GM04503 (cell line): ENCODE measurements around the gene AQP12B.

Source experiments
- DNase-seq: peaks from one replicate; pipeline ENCODE4 v3.0.0-alpha.2; 2012; ENCODE audit warnings: low read depth

Gene AQP12B

DNA sequence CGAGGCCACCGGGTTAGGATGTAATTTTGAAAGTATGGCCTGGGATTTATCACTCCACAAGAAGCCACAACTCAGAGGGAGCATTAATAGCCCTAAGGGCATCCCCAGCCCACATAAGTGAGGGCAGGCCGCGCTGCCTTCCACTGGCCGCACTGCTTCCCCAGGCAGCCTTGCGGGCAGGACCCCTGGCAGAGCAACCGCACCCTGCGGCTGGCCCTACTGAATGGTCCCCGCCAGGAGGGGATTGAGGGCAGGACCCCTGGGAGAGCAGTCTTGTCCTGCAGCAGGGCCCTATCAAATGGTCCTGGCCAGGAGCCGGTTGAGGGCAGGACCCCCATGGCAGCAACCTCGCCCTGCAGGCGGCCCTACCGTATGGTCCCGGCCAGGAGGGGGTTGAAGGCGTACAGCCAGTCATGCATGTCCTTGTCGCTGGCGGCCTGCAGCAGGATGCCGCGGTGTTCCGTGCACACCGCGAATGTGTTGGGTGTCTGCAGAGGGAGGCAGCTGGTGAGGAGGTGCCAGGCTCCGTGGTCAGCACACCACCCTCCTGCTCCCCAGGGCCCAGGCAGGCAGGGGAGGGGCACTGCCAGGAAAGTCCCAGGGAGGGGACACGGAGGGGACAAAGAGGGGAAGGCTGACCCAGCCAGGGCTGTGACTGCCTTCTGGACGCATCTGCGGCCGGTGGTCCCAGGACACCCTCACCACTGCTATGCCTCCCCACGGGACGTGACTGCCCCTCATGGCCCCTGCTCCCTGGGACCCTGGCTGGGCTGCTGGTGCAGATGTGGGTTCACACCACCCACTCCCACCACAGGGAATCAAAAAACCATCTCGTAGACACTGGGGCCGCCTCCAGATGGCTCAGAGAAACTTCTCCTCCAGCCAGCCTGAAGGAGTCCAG, 35.2 kb upstream of the AQP12B start:
- no peak for DNase-seq

DNA sequence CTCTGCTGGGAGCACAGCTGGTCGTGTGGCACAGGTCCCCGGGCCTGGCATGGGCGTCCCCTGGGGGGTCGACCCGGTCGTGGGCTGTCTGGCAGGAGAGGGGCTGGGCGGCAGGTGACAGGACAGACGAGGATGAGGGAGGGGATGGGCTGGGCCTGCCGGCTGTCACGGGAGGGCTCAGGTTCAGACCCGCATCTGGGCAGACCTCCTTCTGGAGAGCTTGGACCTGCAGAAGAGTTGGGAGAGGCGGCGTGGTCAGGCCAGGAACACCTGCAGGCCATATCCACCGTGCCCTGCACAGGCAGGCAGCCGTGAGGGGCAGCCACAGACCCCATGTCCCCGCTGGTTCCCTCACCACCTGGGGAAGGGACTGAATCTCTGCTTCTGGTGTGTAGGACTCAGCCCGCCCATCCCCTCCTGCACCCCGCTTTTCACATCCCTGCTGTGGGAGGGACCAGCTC, 34.5 kb upstream of the AQP12B start:
- DNase-seq = no peak

DNA sequence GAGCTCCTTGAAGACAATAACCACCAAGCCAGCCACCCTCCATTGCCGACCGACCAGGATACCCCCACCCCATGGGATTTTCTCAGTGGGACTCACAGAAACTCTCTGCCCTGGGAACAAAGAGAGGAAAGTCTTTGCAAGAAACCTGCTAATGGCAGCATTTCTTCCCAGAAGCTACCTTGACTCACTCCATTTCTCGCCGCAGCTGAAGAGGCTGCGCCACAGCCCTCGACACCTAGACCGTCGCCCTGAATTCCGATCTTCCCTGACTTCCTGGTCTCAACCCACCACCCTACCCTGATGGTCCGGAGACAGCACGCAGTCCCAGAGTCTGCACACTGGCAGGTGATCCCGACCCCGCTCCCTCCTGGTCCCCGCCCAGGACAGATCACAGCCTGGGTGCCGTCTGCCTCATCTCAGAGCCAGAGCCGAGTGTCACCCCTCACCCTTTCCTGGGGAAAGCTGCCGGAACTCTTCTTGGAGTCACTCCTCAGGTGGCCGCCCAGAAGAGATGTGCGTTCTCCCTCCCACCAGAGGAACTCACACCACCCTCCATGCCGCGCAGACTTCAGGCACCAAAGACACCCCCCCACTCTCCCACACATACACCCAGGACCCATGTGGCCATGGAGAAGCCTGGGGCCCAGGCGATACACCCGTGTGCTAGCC, 33.6 kb upstream of the AQP12B start:
- DNase-seq = no peak

DNA sequence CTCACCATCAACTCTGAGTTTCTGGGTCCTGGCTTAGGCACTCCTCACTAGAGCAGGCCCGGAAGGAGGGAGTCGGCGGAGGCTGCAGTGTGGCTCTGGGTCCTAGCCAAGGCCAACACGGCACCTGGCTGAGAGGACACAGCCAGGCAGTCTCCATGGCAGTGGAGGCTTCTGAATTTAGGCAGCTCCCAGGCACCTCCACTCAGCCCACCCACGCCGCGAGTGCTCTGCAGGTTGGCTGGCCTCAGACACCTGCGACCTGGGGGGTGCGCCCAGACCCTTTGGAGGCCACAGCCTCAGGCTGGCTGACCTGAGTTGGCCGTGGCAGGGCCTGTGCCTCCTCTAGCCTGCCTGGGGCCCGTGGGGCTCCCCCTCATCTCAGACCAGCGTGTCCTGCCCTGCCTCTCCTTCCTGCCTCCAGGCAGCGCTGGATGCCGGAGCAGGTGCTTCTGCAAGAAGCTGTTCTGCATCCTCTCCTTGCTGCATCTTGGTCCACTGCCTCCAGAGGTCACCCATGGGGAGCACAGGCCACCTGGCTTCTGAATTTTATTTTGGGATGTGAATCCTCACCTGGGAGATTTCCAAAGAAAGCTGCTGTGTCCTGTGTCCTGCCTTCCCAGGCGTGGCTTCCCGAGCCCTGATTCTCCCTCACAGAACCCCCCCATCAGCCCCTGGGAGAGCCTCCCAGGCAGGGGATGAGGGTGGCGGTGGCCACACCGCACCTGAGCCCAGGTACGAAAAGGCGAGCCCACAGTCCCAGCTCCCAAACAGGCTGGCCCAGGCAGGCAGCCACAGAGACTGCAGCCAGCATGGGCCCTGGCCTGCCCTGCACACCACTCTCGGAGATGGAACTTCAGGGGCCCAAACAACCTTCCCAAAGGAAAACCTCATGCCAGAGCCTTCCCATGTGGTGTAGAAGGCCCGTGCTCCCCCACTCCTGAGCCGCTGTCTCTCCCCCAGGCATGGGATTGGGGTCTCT, 32.4 kb upstream of the AQP12B start:
- no peak for DNase-seq

DNA sequence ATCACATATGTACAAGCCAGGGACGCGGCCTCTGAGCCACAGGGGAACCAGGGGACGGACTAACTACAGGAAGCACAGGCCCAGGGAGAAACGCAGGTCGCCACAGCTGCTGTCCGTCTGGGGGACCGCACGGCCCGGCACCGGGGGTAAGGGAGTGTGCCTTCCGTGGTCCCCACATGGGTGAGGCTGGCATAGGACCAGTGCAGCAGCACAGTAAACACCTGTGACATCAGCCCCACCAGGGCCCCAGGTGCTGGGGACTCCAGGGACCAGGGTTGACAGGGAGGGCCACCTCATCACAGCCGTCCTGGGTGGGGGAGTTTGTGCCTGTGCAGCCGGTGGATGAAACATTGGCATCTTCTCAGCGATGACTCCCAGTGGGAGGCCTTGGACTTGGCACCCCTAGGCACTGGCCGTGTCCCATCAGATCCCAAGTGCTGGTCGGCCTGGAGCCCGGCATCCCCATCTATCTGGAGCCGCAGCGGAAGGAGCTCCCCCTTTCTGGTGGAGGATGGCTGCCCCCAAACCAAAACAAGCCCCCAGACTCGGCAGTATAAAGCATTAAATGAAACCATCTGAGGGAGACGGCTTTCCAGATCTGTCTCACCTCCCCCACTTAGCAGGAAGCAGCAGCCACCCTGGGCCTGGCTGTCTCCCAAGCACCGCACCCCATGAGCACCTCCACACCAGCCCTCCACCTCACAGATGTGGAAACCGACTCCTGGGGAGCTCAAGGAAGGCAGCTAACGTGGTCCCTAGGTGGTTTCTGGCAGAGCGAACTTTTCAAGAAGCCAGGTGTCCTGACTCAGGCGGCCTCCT, 31.5 kb upstream of the AQP12B start:
- no peak for DNase-seq

DNA sequence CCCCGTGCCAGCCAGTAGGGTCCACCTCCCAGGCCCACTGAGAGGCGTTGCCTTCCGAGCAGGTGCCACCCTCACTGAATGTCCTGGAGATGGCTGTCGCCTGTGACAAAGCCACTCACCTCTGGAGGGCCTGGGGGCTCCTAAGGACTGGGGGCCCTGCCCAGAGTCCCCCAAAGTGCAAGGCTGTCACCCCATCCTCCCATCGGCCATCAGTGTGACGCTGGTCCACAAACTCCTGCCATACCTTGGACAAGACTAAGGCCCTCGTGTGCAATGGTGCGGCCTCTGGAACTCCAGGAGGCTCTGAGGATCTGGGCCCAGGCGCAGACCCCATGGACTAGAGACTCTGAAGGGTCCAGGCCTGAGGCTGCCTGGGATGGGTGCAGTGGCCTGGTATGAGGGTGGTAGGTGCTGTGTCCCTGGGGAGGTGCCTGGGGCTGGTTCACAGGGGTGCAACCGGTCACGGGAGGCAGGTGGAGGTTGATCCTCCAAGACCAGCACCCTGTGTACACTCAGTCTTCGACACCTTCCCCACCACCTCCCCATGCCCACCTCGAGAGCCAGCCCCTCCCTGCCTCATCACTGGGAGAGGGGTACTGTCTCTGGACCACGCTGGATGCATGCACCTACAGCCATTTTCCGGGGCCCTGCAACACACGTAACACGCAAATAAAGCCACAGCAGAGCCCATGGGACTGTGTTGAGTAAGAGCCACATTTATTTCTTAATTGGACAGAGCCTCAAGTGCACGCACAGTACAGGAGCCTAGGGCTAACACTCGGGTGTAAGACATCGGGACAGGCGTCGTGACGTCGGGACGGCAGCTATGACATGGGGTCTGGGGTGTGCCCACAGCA, 30.6 kb upstream of the AQP12B start:
- no peak for DNase-seq

DNA sequence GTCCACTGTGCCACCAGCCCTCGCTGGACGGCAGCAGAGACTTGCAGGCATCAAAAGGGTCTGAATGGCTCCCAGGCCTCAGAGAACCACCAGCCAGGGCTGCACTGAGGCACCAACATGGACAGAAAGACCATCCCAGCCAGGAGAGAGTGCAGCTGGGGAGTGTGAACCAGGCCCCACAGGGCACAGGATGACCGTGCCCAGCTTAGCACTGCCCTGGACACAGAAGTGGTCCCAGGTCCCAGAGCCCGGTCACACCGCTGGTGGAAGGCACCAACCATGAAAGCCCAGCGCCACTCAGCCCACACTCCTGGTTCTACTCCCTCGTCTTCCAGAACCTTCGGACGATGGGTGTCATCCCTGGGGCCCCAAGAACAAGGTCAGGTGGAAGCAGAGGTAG, 29.4 kb upstream of the AQP12B start:
- no peak for DNase-seq

DNA sequence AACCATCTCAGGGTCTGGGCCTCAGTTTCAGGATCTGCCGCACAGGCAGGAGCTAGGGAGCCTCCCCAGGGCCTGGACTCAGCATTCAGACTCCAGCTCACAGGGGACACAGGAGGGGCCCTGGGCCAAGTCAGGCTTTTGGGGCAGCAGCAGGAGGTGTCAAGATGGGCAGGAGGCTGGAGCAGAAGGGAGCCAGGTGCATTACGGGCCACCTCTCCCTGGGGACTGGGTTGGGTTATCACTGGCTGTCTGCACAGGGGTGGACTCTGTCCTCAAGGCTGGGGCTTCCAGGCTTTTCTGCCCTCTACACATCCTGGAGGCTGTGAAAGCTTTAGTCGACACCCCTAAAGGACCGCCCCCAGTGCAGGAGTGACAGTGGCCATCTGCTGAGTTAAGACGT, 29.0 kb upstream of the AQP12B start:
- no peak for DNase-seq

DNA sequence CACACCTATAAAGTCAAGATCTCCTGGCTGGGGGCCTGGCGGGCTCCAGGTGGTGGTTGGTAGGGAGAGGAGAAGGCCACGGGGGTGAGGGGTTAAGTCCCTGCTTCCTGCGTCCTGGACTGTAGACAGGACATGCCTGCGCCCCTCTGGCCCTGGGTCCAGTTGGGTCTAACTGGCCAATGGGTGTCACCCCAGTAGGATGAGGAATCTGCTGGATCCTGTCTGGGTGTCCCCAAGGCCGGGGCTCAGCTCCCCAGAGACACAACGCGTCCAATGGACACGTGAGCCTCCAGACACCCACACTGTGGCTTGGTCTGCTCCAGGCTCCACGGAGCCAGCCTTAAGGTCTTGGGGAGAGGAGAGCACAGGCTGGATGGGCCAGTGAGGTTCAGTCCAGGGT, 28.6 kb upstream of the AQP12B start:
- DNase-seq = no peak

DNA sequence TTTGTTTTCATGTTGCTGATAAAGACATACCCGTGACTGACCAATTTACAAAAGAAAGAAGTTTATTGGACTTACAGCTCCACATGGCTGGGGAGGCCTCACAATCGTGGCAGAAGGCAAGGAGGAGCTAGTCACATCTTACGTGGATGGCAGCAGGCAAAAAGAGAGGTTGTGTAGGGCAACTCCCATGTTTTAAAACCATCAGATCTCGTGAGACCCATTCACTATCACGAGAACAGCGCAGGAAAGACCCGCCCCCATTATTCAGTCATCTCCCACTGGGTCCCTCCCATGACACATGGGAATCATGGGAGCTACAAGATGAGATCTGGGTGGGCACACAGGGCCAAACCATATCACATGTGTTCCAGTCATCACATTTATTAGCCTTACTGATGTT, 25.8 kb upstream of the AQP12B start:
- DNase-seq = no peak

DNA sequence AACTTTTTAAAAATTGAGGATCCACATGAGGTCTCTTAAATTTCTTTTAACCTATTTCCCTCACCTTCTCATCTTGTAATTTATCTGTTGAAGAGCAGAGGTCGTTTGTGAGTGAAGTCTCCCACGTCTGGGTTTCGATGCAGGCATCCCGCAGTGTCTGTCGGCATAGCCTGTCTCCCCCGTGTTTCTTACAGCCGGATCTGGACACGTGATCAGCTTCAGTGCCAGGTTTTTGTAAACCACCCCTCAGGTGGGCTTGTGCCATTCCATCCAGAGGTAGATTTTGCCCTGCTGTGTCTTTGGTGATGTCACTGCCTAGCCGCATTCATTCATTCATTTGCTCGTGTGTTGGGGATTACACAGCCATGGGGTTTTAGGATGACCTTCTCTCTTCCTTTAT, 25.1 kb upstream of the AQP12B start:
- no peak for DNase-seq

DNA sequence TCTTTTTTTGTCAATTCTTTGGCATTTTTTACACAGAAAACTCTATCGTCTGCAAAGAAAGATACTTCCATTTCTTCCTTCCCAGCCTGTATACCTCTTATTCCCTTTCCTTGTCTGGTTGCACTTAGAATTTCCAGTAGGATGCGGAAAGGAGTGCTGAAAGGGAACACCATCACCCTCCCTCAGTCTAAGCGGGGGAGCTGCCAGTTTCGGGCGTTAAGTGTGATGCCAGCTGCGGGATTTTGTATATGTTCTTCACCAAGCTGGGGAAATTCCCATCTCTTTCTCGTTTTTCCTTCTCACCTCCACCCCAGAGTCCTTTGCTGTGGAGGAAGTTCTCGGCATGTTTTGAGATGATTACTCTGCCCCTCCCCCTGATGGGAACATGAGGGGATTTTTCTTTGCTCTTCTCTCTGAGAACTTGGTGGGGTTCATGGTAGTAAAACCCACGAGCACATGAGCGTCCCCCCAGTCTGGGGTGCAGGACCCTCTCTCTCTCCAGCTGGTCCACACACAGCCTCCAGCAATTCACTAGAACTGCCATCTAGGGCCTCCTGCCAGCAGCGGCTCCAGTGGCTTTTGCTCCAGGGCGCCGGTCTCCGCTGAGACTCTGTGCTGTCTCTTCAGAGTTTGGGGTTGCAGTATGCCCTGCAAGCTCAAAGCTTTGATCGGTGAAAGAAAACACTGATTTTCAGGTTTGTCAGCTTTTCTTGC, 24.5 kb upstream of the AQP12B start:
- no peak for DNase-seq

DNA sequence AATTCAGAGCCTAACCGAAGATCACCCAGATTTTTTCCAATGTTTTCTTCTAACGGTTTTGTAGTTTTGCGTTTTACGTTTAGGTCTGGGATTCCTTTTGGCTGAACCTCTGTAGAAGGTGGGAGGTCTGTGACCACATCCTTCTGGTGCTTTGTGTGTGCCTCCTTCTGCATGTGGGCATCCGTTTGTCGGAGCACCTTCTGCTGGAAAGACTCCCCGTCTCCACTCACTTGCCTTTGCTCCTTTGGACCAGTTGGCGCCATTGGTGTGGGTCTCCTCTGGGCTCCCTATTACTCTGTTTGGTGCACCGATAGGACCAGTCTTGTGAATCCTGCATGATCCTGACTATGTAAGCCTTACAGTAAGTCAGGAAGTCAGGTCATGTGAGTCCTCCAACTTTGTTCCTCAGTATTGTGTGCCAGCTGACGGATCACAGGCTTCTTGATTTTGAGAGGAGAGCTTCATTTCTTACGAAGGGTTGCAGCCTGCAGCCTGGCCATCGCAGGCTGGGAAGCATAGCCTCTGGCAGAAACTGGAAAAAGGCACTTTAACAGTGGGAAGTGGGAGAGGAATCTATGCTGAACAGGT, 22.6 kb upstream of the AQP12B start:
- DNase-seq = no peak

DNA sequence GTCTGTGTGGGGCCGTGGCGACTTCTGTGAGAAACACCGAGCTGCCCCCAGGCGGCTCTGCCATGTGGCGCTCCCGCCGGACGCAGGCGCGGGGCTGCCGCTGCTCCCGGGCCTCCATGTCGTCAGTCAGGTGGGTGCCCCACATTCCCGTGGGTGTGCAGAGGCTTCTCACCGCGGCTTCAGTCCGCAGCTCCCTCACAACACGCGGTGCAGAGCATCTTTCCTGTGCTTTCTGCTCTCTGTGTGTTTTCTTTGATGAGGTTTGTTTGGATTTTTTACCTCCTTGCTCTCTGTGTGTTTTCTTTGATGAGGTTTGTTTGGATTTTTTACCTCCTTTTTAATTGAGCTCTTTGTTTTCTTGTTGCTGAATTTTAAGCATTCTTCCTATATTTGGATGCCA, 22.0 kb upstream of the AQP12B start:
- no peak for DNase-seq

DNA sequence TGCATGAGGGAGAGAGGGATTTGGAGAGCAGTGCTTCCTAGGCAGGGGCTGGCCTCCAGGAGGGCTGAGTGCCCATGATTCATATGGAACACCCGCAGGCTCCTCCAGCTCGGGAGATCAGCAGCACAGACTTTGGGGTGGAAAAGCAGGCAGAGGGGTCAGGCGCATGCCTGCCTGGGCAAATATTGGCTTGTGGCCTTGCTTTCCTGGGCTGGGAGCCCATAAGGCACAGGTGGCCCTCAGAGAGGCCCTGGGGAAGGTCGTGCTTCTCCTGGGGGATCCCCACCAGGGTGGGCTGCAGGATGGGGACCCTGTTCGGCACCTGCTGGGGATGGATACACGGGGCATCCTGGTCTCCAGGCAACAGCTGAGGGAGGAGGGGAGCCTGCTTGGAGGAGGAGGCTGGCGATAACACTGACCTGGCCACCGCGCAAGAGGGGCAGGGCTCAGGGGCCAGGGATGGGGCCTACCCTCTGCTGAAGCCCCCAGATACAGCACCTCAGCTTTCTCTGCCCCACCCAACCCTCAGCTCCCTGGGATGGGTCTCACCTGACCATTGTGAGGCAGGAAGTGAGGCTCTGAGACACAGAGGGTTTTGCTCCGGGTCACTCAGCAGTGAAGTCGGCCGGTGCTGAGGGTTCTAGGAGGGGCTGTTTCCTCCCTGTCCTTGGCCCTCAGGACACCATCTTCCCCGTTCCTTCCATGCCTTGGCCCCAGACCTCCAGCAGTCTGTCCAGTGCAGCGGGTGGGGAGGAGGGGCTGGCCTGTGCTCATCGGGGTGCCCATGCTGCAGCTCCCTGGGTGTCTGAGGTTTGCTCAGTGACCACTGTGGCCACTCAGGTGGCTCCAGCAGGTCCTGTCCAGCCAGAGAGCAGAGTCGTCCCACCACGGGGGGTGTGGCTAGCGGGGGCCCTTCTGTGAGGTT, 21.0 kb upstream of the AQP12B start:
- no peak for DNase-seq

DNA sequence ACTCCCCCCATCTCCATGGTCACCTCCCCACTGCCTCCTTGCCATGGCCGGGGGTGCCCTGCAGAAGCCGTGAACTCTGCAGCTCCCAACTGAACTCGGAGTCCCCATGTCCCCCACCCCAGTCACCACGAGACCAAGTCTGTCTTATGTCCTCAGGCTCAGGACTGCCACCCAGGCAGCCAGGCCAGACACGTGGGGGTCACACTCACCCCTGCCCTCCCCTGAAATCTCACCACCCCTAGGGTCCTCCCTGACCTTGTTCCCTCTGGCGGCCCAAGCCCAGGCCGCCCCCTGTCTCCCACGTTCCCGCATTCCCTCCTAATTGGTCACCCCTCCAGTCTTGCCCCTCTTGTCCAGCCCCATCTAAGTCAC, 19.9 kb upstream of the AQP12B start:
- no peak for DNase-seq

DNA sequence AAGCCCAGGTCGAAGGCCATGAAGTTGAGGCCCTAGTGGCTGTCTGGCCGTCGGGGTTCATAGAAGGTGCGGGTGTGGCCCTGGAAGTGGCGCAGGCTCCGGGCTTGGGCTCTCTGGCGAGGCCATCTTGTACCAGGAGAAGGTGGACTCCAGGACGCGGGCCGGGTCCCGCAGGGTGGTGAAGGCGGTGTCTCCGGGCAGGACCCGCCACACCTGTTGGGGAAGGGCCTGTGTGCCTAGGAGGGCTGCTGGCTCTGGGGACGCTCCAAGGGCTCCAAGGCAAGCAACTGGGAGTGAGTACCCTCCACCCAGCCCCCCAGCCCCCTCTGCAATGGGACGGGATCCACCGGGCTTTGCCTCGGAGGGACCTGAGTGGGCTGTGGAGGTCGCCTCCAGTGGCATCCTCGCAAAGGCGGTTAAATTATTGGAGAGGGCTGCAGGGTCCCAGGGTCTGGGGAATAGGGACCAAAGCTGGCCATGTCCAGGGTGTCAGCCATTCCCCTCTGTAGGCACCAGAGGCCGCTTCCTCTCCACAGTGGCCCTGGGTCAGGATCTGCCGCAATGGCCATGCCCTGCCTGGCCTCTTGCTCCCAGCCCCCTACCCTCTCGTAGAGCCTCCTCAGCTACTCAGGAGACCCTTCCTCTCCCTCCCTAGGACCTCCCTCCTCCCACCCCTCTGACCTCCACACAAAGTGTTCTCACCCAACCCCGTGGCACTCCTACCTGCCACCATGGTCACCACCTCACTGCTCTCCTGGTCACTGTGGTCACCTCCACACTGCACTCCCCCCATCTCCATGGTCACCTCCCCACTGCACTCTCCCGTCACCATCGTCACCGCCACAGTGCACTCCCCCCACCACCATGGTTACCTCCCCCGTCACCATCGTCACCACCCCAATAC, 19.3 kb upstream of the AQP12B start:
- DNase-seq = no peak
